Measurements from ENCODE around the gene CTNNA1.

Gene CTNNA1

DNA sequence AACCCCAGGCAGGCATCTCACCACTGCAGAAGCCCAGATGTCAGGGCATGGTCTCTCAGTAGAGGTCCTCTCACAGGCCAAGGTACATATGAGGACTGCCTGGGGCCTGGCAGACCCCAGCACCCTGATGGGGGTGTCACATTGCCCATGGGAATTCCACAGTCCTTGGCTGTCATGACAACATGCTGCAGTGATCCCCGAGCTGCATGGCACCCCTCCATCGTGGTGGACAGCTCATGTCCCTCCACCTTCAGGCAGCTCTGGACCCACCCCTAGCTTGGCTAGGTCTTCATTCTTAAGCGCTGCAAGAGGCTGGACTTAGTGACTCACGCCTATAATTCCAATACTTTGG, 196.0 kb downstream of the CTNNA1 start:
- Mint-ChIP-seq H3K4me1 (peaks cover 72% of the 10 kb centered on the region), H3K4me3 (no peak overlapping the region), H3K27ac (peak overlapping the region; percentile 89 to 96 (median 95)), H3K36me3 (ENCODE audit: low read depth) (peaks cover 11% of the 10 kb centered on the region), H3K9me3 (no peaks in the 10 kb centered on the region), H3K27me3 (ENCODE audit: low read depth) (no peaks in the 10 kb centered on the region)
- TF ChIP-seq, protein P1, sequence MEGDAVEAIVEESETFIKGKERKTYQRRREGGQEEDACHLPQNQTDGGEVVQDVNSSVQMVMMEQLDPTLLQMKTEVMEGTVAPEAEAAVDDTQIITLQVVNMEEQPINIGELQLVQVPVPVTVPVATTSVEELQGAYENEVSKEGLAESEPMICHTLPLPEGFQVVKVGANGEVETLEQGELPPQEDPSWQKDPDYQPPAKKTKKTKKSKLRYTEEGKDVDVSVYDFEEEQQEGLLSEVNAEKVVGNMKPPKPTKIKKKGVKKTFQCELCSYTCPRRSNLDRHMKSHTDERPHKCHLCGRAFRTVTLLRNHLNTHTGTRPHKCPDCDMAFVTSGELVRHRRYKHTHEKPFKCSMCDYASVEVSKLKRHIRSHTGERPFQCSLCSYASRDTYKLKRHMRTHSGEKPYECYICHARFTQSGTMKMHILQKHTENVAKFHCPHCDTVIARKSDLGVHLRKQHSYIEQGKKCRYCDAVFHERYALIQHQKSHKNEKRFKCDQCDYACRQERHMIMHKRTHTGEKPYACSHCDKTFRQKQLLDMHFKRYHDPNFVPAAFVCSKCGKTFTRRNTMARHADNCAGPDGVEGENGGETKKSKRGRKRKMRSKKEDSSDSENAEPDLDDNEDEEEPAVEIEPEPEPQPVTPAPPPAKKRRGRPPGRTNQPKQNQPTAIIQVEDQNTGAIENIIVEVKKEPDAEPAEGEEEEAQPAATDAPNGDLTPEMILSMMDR (IDR thresholded peaks at IDR 0.05; ENCODE audit: unreplicated experiment in 3 of 3) = no peak

DNA sequence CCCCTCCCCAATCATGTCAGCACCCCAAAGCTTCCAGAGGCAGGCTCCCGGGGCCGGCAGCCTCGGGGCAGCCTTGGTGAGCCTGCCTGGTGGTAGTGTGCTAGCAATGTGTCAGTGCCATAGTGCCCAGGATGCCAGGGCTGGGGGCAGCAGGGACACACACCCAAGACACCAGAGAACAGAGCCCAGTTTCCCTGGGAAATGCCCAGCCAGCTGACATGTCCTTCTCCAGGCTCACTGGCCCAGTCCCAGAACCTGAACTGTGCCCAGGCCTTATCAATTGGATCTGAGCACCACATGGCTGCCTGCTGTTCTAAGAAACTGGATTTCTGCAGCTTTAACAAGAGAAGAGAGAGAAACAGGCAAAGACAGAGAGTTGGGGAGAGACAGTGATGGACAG, 196.8 kb downstream of the CTNNA1 start:
- H3K4me1 Mint-ChIP-seq = peaks cover 77% of the 10 kb centered on the region
- TF ChIP-seq, protein P1 (IDR thresholded peaks at IDR 0.05; ENCODE audit: unreplicated experiment in 3 of 3) = no peak
- H3K27ac Mint-ChIP-seq = peak overlapping the region; percentile 44 to 95 (median 68)
- H3K36me3 Mint-ChIP-seq (ENCODE audit: low read depth) = peaks cover 11% of the 10 kb centered on the region
- no peaks in the 10 kb centered on the region for H3K27me3 Mint-ChIP-seq (ENCODE audit: low read depth)
- no peak overlapping the region for H3K4me3 Mint-ChIP-seq
- H3K9me3 Mint-ChIP-seq = no peaks in the 10 kb centered on the region

DNA sequence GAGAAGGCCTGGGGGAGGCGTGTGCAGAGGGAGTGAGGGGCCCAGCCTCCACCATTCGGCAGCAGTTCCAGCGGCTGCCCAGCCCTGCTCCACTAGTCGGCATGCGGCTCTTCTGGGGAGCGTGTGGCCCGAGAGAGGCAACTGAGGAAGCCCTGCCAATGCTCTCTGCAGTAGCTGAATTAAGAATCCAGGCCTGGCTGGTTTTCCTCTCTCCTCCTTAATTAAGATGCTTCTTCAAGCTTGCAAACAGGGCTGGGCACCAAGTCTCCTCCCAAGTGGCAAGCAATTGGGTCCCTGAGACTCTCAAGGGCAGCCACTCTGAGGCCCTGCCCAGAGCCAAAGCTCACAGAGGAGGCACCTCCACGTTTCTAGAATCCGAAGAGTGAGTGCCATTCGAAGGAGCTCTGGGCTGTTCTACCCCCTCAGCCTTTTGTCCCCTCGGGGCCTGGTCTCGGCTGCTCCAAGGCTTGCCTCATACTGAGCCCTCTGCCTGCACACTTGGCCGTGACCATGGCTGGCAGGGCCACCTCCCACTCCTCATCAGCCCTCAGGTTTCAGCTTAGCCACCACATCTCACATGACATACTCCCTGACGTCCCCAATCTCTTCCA, 197.3 kb downstream of the CTNNA1 start:
- Mint-ChIP-seq H3K27me3 (ENCODE audit: low read depth) (no peaks in the 10 kb centered on the region), H3K4me1 (peaks cover 77% of the 10 kb centered on the region), H3K36me3 (ENCODE audit: low read depth) (peaks cover 11% of the 10 kb centered on the region), H3K4me3 (no peak overlapping the region), H3K9me3 (no peaks in the 10 kb centered on the region), H3K27ac (peak overlapping the region; percentile 44 to 95 (median 68))
- TF ChIP-seq, protein P1 (IDR thresholded peaks at IDR 0.05; ENCODE audit: unreplicated experiment in 3 of 3) = no peak

DNA sequence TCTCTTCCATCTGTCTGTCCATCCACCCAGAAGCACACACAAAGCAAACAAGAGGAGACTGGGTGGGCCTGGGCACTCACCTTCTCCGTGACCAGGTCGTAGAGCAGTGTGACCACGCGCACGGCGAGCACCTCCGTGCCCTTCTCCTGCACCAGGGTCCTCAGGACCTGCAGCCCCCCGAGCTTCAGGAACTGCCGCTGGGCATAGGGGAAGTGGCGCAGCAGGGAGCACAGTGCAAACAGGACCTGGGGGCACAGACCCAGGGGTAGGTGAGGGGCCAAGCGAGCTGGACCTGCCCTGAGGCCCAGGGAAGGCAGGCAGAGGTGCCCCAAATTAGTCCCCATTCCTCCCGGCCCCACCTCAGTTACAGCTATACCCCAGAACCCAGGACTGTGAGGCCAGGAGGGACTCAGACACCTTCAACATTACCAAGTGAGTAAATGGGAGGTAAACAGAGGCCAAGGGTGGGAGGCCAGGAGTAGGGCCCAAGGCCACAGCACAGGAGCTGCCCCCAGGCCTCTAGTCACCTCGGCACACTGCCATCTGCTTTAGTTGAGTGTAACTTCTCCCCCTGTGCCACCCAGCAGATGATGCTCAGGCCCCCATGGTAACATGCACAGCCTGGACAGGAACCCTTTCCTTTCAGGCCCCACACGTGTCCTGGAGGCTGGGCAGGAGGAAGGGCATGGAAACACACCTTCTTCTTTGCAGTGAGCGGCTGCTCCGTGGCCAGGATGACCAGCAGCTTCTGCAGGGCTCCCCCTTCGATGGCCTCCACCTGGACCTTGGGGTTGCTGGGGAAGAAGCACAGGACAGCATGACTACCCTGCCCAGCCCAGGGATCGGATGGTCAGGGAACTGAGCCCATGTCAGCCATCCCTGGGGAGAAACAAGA, 198.1 kb downstream of the CTNNA1 start:
- peaks cover 78% of the 10 kb centered on the region for H3K4me1 Mint-ChIP-seq
- peak overlapping the region; percentile 21 to 99 (median 99) for H3K27ac Mint-ChIP-seq
- peaks cover 14% of the 10 kb centered on the region for H3K36me3 Mint-ChIP-seq (ENCODE audit: low read depth)
- H3K9me3 Mint-ChIP-seq = no peaks in the 10 kb centered on the region
- H3K4me3 Mint-ChIP-seq = no peak overlapping the region
- TF ChIP-seq, protein P1 (IDR thresholded peaks at IDR 0.05; ENCODE audit: unreplicated experiment in 3 of 3) = no peak
- H3K27me3 Mint-ChIP-seq (ENCODE audit: low read depth) = no peaks in the 10 kb centered on the region

DNA sequence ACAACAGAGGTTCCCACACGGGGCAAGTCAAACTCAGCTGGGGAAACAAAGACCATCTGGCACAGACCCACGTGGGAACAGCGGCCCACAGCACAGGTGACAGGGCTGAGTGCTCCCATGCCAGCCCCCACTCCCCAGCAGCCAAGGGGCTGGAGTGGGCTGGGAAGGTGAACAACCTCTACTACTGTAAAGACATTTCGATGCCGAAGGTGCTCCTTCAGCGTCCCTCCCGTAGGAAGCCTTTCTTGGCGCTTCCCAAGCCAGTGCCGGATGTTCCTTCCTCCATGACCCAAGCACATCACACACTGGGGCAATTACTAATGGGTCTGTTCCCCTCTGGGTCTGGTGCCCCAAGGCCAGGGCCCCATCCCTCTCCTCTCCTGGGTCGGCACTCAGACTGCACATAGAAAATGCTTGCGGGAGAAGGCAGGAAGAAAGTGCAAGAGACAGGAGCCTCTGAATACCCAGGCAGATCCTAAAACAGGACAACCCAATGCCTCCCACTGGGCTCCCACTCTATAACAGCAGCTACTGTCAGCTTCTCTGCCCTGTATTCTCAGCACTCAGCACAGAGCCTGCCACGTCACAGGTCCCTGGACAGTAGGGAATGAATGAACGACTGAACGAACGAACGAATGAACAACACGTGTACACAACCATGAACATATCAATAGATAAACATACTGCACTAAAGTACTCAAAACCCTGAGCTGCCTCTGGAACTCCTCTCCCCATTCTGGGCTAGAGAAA, 198.9 kb downstream of the CTNNA1 start:
- Mint-ChIP-seq H3K9me3 (no peaks in the 10 kb centered on the region), H3K4me3 (peak overlapping the region in 2 of 3 experiments; percentile 43 to 57), H3K4me1 (peaks cover 83% of the 10 kb centered on the region), H3K27me3 (ENCODE audit: low read depth) (no peaks in the 10 kb centered on the region), H3K27ac (peak overlapping the region; percentile 77 to 99 (median 99)), H3K36me3 (ENCODE audit: low read depth) (peaks cover 14% of the 10 kb centered on the region)
- TF ChIP-seq, protein P1 (IDR thresholded peaks at IDR 0.05; ENCODE audit: unreplicated experiment in 3 of 3) = no peak
